Neutrophil (primary cell): ENCODE data around the gene SPATS2L.

Experiments
- H3K27ac ChIP-seq: fragments of 200-600 bp; sonication (generic); 2 replicates; pipeline ENCODE4 v1.5.1; 2016; ENCODE audit warnings: mild to moderate bottlenecking, moderate library complexity
- H3K27me3 ChIP-seq: fragments of 200-600 bp; sonication (generic); 2 replicates; pipeline ENCODE4 v1.6.0; 2016; ENCODE audit warnings: mild to moderate bottlenecking
- H3K36me3 ChIP-seq: fragments of 200-600 bp; sonication (generic); 2 replicates; pipeline ENCODE4 v1.5.1; 2017
- H3K4me1 ChIP-seq, 2 experiments: fragments of 200-600 bp in 1 of 2; sonication (generic) in 1 of 2; 1 replicate in 1 of 2; 2 replicates in 1 of 2; pipeline versions ENCODE4 v1.5.1 to v1.6.1; 2013 to 2016; ENCODE audit warnings: low read depth in 1 of 2, low read length in 1 of 2, mild to moderate bottlenecking in 1 of 2, moderate library complexity in 1 of 2; ENCODE audit not compliant: control insufficient read depth in 1 of 2, insufficient read depth in 1 of 2
- H3K4me3 ChIP-seq, 2 experiments: fragments of 200-600 bp in 1 of 2; sonication (generic) in 1 of 2; 1 replicate in 1 of 2; 2 replicates in 1 of 2; pipeline ENCODE4 v1.5.1; 2013 to 2016; ENCODE audit warnings: low read depth in 1 of 2, low read length in 1 of 2, mild to moderate bottlenecking in 1 of 2, moderate library complexity in 1 of 2
- H3K9me3 ChIP-seq: fragments of 200-600 bp; sonication (generic); 2 replicates; pipeline ENCODE4 v1.5.1; 2016
- CTCF ChIP-seq: fragments of 200-600 bp; sonication (generic); IDR thresholded peaks from 2 replicates; pipeline ENCODE4 v1.5.1; 2016; ENCODE audit warnings: antibody characterized with exemption

SPATS2L gene

GRCh38 chr2:200380091-200380561 is 73.6 kb downstream of the SPATS2L start:
- Histone ChIP-seq H3K4me3 (no peak overlapping the region), H3K4me1 (peaks cover 0 to 10% of the 10 kb centered on the region in 2 experiments), H3K9me3 (no peaks in the 10 kb centered on the region), H3K27ac (no peak overlapping the region), H3K36me3 (no peaks in the 10 kb centered on the region), H3K27me3 (no peaks in the 10 kb centered on the region)
- no peak for TF ChIP-seq CTCF

GRCh38 chr2:200380833-200381542 is 74.5 kb downstream of the SPATS2L start:
- Histone ChIP-seq H3K36me3 (no peaks in the 10 kb centered on the region), H3K27ac (no peak overlapping the region), H3K9me3 (no peaks in the 10 kb centered on the region), H3K4me3 (no peak overlapping the region), H3K27me3 (no peaks in the 10 kb centered on the region), H3K4me1 (peaks cover 0 to 9% of the 10 kb centered on the region in 2 experiments)
- TF ChIP-seq CTCF, result no peak

GRCh38 chr2:200382874-200383273 is 76.4 kb downstream of the SPATS2L start:
- Histone ChIP-seq H3K4me1 (no peaks in the 10 kb centered on the region), H3K4me3 (no peak overlapping the region), H3K9me3 (no peaks in the 10 kb centered on the region), H3K27ac (no peak overlapping the region), H3K36me3 (no peaks in the 10 kb centered on the region), H3K27me3 (no peaks in the 10 kb centered on the region)
- TF ChIP-seq CTCF, result no peak

GRCh38 chr2:200383380-200384110 is 77.1 kb downstream of the SPATS2L start:
- no peak for TF ChIP-seq CTCF
- H3K9me3 ChIP-seq, result no peaks in the 10 kb centered on the region
- no peak overlapping the region for H3K27ac ChIP-seq
- no peaks in the 10 kb centered on the region for H3K36me3 ChIP-seq
- H3K4me3 ChIP-seq, result no peak overlapping the region
- H3K27me3 ChIP-seq, result no peaks in the 10 kb centered on the region
- H3K4me1 ChIP-seq, result no peaks in the 10 kb centered on the region

GRCh38 chr2:200385063-200385635 is 78.7 kb downstream of the SPATS2L start:
- H3K4me1 ChIP-seq, result no peaks in the 10 kb centered on the region
- no peaks in the 10 kb centered on the region for H3K9me3 ChIP-seq
- no peaks in the 10 kb centered on the region for H3K27me3 ChIP-seq
- no peak overlapping the region for H3K27ac ChIP-seq
- no peak for TF ChIP-seq CTCF
- H3K4me3 ChIP-seq, result no peak overlapping the region
- no peaks in the 10 kb centered on the region for H3K36me3 ChIP-seq
